Measurements from ENCODE around the gene EEIG2.

GRCh38 chr1:108584428-108584856, 24.5 kb downstream of the EEIG2 start:
- TF ChIP-seq POLR2AphosphoS5 (IDR thresholded peaks at IDR 0.05) (no peak), POLR2A (IDR thresholded peaks at IDR 0.05) (no peak)

All from prostate gland (tissue), 1 donor.